Neuron (in vitro differentiated cells): ENCODE data around the gene COL9A3.

ENCODE experiments used
- H2AFZ ChIP-seq: one replicate; pipeline ENCODE4 v1.6.1; 2013; ENCODE audit warnings: low read depth, mild to moderate bottlenecking, inconsistent platforms, low read length, moderate library complexity
- H3K27me3 ChIP-seq: one replicate; pipeline ENCODE4 v1.6.1; 2013; ENCODE audit warnings: low read length; ENCODE audit not compliant: insufficient read depth
- H3K36me3 ChIP-seq: one replicate; pipeline ENCODE4 v1.6.1; 2013; ENCODE audit warnings: low read length; ENCODE audit not compliant: insufficient read depth
- H3K4me1 ChIP-seq: one replicate; pipeline ENCODE4 v1.6.1; 2013; ENCODE audit warnings: low read length; ENCODE audit not compliant: insufficient read depth
- H3K4me3 ChIP-seq: 2 replicates; pipeline ENCODE4 v1.5.1; 2013; ENCODE audit warnings: mild to moderate bottlenecking, low read length, moderate library complexity
- H3K9me3 ChIP-seq: one replicate; pipeline ENCODE4 v1.6.1; 2013; ENCODE audit warnings: low read length

COL9A3 gene

DNA sequence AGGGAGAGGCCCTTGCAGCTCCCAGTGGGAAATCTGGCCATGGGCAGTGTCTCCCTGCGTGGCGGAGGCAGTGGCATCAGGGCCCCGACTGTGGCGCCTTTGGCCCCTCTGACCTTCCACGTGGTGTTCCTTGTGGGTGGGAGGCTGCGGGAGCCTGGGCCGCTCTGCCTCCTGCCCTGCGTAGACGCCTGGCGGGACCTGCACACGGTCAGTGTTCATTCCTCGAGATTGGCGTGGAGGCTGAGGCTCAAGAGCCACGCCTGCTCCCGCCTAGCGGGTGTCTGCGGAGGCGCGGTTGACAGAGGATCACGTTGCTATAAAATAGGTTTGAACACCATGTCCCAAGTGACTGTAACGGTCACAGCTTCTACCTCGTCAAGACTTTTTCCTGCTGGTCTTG is 14.0 kb downstream of the COL9A3 start:
- Histone ChIP-seq H3K4me3 (no peak overlapping the region), H3K36me3 (no peaks in the 10 kb centered on the region), H3K4me1 (peaks cover 11% of the 10 kb centered on the region), H3K9me3 (no peaks in the 10 kb centered on the region), H3K27me3 (no peaks in the 10 kb centered on the region), H2AFZ (no peak overlapping the region)

DNA sequence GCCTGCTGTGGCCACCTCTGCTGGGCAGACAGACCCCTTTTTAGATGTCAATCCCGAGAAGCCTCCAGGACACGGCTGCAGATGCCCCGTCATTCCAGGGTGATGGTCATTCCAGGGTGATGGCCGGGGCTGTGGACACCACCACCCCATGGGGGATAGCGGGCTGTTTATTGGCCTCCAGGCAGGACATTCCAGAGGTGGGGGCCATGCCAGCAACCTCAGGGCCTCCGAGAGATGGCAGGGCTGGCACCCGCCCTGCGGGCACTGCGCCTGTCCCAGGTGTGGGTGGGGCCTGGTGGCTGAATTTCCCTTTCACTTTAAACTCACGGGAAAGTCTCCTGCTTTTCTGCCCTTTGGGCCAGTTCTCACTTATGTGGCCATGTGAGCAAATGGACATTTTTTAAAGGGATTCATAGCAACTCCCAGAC is 14.5 kb downstream of the COL9A3 start:
- Histone ChIP-seq H3K4me3 (no peak overlapping the region), H3K36me3 (no peaks in the 10 kb centered on the region), H2AFZ (no peak overlapping the region), H3K4me1 (peaks cover 11% of the 10 kb centered on the region), H3K27me3 (no peaks in the 10 kb centered on the region), H3K9me3 (no peaks in the 10 kb centered on the region)

DNA sequence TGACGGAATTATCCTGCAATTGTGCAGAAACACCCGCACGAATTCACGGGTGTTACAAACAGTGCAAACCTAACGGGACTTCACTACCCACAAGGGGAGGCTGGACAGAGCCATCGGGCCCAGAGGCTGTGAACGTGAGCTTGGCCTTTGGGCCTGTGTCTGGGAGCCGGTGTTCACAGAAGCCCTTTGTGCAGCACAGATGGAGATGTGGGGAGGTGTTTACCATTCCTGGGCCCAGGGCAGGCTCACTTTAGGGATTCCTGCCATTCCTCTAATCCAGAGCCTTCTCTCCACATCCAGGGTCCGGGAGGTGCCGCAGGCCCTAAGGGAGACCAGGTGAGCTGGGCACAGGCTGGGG is 15.0 kb downstream of the COL9A3 start:
- peaks cover 11% of the 10 kb centered on the region for H3K4me1 ChIP-seq
- H3K9me3 ChIP-seq = no peaks in the 10 kb centered on the region
- no peaks in the 10 kb centered on the region for H3K27me3 ChIP-seq
- no peak overlapping the region for H2AFZ ChIP-seq
- no peaks in the 10 kb centered on the region for H3K36me3 ChIP-seq
- H3K4me3 ChIP-seq = no peak overlapping the region

DNA sequence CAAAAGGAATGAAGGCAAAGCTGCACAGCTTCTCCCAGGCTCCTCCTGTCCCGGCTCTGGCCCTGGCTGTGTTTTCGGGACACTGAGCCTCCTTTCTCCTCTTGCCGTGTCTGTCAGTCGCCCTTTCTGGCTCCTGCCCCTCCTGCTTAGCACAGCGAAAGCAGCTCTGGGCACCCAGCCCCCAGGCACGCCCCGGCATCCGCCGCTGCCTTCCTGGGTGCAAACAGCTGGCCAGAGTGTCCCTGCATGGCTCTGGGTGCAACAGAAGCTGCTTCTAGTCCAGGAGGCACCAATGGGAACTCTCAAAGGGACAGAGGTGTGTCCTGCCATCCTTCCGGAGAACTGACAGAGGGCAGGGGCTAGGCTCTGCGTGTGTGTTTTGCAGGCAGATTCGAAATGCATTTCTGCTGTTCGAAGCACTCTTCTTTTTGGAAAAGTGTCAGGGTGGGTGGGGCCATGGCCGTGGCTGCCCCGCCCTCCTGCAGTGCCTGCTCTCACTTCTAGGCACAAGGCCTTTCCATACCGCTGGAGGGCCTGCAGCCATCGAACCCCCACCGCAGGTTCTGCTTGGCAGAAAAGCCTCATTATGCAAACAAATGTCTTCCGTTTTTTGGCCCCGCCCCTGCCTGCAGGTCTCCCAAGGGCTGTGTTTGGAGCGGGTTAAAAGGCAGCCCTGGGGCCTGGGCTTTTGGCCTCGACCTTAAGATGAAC is 15.5 kb downstream of the COL9A3 start:
- H3K9me3 ChIP-seq = no peaks in the 10 kb centered on the region
- peaks cover 11% of the 10 kb centered on the region for H3K4me1 ChIP-seq
- no peak overlapping the region for H2AFZ ChIP-seq
- no peaks in the 10 kb centered on the region for H3K36me3 ChIP-seq
- no peaks in the 10 kb centered on the region for H3K27me3 ChIP-seq
- no peak overlapping the region for H3K4me3 ChIP-seq

DNA sequence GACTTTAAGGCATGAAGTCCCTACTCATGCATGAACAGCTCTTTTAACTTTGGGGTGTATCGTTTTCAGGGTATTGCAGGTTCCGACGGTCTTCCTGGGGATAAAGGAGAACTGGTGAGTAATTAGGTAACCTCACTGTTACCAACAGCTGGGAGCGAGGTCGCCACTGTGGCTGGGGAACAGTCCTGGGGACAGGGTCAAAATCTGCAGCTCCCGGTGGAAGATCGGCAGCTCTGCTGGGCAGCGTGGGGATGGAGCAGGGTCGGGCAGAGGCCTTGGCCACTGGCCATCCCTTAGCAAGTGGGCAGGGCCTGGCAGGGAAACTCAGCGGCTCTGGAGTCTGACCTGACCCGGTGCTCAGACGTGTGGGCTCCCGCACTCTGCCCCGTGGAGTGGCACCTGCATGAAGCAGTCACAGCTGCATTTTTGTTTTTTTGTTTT is 16.1 kb downstream of the COL9A3 start:
- Histone ChIP-seq H3K27me3 (no peaks in the 10 kb centered on the region), H3K4me3 (no peak overlapping the region), H3K36me3 (no peaks in the 10 kb centered on the region), H3K4me1 (peaks cover 11% of the 10 kb centered on the region), H3K9me3 (no peaks in the 10 kb centered on the region), H2AFZ (no peak overlapping the region)

DNA sequence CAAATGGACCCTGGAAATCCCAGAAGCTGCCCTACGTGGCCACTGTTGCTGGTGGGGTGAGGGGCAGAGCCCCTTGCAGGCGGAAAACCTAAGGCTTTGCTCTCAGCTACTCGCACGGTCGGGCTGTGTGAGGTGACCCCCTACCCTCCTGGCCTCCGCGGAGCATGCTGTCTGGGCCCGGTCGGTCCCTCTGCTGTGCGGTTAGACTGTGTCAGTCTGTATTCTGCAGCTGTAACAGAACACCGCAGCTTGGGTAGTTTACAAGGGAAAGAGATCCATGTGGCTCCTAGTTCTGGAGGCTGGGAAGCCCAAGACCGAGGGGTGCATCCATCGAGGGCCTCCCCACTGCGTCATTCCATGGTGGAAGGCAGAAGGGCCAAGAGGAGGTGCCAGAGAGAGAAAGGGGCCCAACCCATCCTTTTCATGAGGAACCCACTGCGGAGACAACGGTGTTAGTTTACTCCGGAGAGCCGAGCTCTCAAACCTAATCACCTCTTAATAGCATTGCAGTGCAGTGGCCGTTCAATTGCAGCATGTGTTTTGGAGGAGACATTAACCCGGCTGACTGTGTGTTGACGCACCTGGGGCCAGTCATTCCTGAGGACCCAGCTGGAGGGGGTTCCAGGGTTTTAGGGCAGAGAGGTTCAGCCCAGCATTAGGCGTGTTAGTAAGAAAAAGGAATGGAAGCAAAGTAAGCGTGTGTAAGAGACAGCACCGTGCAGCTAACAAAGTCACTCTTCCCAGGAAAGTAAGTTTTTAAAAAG is 18.3 kb downstream of the COL9A3 start:
- Histone ChIP-seq H3K27me3 (no peaks in the 10 kb centered on the region), H3K36me3 (no peaks in the 10 kb centered on the region), H3K4me3 (no peak overlapping the region), H3K4me1 (peaks cover 11% of the 10 kb centered on the region), H2AFZ (no peak overlapping the region), H3K9me3 (no peaks in the 10 kb centered on the region)

DNA sequence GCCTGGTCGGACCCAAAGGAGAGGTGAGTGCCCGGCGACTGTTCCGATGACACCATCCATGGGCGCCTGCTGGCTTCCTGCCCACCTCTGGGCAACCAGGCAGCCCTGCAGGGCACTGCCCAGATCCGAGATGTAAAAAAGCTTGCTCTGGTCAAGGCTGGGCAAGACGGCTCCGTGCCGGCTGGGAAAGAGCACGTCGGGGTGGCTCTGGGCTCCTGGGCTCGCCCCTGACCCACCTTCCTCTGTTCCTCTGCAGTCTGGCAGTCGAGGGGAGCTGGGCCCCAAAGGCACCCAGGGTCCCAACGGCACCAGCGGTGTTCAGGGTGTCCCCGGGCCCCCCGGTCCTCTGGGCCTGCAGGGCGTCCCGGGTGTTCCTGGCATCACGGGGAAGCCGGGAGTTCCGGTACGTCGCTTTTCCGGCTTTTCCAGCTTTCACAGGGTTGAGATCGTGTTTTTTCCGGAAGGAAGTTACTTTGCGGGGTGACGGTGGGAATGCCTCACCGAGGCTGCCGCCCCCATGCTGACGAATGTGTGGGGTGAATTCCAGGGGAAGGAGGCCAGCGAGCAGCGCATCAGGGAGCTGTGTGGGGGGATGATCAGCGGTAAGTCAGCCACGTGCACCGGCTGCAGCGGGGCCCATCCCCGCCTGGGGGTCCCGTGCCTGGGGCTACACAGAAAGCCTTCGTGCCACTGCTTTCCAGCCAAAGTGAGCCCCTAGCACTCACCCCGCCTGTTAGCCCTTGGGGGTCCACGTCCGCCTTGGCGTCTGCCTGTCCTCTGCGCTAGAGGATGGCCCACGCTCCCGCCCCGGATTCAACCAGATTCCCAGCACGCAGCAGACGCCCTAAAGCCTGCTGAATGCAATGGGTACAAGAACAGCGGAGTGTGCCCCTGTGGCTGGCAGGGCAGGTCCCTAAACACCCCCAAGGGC is 19.3 kb downstream of the COL9A3 start:
- Histone ChIP-seq H3K4me3 (no peak overlapping the region), H3K36me3 (no peaks in the 10 kb centered on the region)

DNA sequence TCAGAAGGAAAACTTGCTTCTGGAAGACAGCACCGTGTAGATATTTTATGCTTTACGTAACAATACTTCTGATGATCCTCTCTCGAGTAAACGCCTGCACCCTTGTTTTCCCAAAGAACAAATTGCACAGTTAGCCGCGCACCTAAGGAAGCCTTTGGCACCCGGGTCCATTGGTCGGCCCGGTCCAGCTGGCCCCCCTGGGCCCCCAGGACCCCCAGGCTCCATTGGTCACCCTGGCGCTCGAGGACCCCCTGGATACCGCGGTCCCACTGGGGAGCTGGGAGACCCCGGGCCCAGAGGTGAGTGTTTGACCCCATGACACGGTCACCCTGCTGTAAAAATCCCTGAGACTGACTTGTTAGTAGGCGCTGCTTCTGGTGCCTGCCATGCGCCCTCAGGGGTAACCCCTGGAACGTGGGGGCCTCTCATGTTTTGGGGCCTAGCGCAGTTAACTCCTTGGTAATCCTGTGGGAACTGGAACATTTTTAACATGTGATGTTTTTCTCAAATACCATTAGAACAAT is 20.2 kb downstream of the COL9A3 start:
- Histone ChIP-seq H3K4me1 (peaks cover 1% of the 10 kb centered on the region), H3K9me3 (no peaks in the 10 kb centered on the region), H3K36me3 (no peaks in the 10 kb centered on the region), H3K4me3 (no peak overlapping the region), H2AFZ (no peak overlapping the region), H3K27me3 (no peaks in the 10 kb centered on the region)

More for the DNA sequence above, 19.3 kb downstream of the COL9A3 start:
- Histone ChIP-seq H2AFZ (no peak overlapping the region), H3K27me3 (no peaks in the 10 kb centered on the region), H3K4me1 (peaks cover 10% of the 10 kb centered on the region), H3K9me3 (no peaks in the 10 kb centered on the region)

DNA sequence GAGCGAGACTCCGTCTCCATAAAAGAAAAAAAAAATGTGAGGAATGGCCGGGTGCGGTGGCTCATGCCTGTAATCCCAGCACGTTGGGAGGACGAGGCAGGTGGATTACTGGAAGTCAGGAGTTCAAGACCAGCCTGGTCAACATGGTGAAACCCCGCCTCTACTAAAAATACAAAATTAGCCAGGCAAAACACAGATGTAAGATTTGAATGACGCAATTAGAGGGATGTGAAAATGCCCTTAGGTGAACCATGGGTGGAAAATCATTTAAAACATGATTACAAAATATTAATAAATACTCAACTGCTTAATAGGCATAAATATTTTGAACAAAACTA is 20.9 kb downstream of the COL9A3 start:
- Histone ChIP-seq H3K4me1 (no peaks in the 10 kb centered on the region), H3K36me3 (no peaks in the 10 kb centered on the region), H2AFZ (no peak overlapping the region), H3K27me3 (no peaks in the 10 kb centered on the region), H3K9me3 (no peaks in the 10 kb centered on the region), H3K4me3 (no peak overlapping the region)

DNA sequence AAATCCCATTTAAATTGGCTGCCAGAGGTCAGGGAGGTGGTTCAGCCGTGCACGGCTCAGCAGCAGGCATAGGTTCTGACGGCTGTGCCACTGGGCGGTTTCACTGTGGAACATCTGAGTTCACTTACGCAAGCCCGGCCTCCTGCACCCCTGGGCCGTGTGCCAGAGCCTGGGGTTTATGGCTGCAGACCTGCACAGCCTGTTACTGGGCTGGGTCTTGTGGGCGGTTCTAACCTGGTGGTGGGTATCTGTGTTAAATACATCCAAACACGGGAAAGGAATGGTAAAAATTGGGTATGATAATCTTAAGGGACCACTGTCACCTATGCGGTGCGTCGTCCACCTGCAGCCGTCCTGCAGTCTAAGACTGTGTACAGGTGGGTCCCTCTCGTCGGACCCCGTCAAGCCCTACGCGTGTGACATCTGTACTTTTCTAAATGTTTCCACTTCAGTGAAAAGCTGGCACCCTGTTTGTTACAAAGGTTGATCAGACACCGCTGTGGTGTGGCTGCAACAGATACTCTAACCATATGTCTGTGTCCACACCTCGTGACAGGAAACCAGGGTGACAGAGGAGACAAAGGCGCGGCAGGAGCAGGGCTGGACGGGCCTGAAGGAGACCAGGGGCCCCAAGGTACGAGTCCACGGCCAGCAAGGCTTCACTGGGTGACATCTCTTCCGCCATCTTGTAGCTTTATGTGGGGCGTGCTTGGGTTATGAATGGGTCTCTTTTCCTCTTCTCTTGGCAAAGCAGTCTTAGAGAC is 21.5 kb downstream of the COL9A3 start:
- Histone ChIP-seq H2AFZ (no peak overlapping the region), H3K4me3 (no peak overlapping the region), H3K4me1 (no peaks in the 10 kb centered on the region), H3K27me3 (no peaks in the 10 kb centered on the region), H3K36me3 (no peaks in the 10 kb centered on the region), H3K9me3 (no peaks in the 10 kb centered on the region)

DNA sequence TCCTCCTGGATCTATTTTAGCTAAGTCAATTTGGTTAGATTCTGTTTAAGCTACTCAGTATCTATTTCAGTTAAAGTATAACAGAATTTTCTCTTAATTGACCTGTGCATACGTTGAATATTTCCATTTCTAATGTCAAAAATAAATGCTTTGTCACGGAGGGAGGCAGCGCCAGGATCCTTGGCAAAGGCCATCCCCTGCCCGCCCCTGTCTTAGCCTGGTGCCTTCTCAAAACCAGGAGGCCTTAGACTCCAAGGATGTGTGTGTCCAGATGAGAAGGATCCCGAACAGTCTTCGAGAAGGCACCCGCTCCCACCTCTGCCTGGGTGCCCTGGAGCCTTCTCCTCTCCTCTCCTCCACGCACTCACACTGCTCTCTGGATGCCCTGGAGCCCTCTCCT is 22.4 kb downstream of the COL9A3 start:
- Histone ChIP-seq H3K9me3 (no peaks in the 10 kb centered on the region), H3K4me1 (no peaks in the 10 kb centered on the region), H2AFZ (no peak overlapping the region), H3K4me3 (no peak overlapping the region), H3K27me3 (no peaks in the 10 kb centered on the region), H3K36me3 (no peaks in the 10 kb centered on the region)

DNA sequence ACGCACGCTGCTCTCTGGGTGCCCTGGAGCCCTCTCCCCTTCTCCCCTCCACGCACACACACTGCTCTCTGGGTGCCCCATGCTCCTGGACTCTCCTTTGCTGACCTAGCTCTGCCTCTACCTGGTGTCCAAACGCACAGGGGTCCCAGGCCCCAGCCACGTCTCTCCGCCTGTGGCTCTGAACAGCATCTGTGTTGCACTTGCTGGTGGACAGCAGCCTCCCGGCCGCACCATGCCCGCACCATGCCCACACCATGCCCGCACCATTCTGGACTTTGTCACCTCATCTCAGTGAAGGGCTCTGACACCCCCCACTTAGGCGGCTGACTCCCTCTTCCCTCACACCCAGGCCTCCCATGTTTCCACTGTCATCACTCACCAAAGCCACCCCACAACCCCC is 23.0 kb downstream of the COL9A3 start:
- no peak overlapping the region for H2AFZ ChIP-seq
- no peaks in the 10 kb centered on the region for H3K4me1 ChIP-seq
- H3K27me3 ChIP-seq = no peaks in the 10 kb centered on the region
- no peaks in the 10 kb centered on the region for H3K9me3 ChIP-seq
- no peaks in the 10 kb centered on the region for H3K36me3 ChIP-seq
- no peak overlapping the region for H3K4me3 ChIP-seq
